Endothelial cell (in vitro differentiated cells): ENCODE measurements around the gene MAGEA2. TPM values are rescaled to one million over a fixed set of nuclear protein-coding genes. Genes with fewer than 3 reads are reported as not detected.
"Not testable (repeated sequence)": the region's sequence is repeated elsewhere in the genome, so short reads cannot be mapped to it uniquely, and the experiment has no call there.

Source experiments
- DNase-seq: peaks from one replicate; pipeline ENCODE4 v3.0.0; 2021; ENCODE audit warnings: low spot score
- H3K27ac Mint-ChIP-seq: one replicate; pipeline ENCODE4 v1.8.0; 2021; ENCODE audit warnings: mixed read lengths, inconsistent platforms; ENCODE audit not compliant: unreplicated experiment
- H3K27me3 Mint-ChIP-seq: one replicate; pipeline ENCODE4 v1.8.0; 2021; ENCODE audit warnings: mild to moderate bottlenecking, moderate library complexity, mixed read lengths, inconsistent platforms; ENCODE audit not compliant: unreplicated experiment
- H3K36me3 Mint-ChIP-seq: one replicate; pipeline ENCODE4 v1.8.0; 2021; ENCODE audit warnings: mild to moderate bottlenecking, low read depth, mixed read lengths, inconsistent platforms; ENCODE audit not compliant: unreplicated experiment
- H3K4me1 Mint-ChIP-seq: one replicate; pipeline ENCODE4 v1.8.0; 2021; ENCODE audit warnings: mild to moderate bottlenecking, mixed read lengths, inconsistent platforms; ENCODE audit not compliant: unreplicated experiment
- H3K4me3 Mint-ChIP-seq: one replicate; pipeline ENCODE4 v1.8.0; 2021; ENCODE audit warnings: mild to moderate bottlenecking, mixed read lengths, inconsistent platforms; ENCODE audit not compliant: unreplicated experiment
- H3K9me3 Mint-ChIP-seq: one replicate; pipeline ENCODE4 v1.8.0; 2021; ENCODE audit warnings: mixed read lengths, inconsistent platforms; ENCODE audit not compliant: unreplicated experiment
- CTCF ChIP-seq: fragments of 200-600 bp; sonication (generic); IDR thresholded peaks from one replicate; pipeline ENCODE4 v1.5.0; 2021; ENCODE audit warnings: antibody characterized with exemption; ENCODE audit not compliant: unreplicated experiment
- total RNA-seq: library from RNA; stranded (reverse); fragmentation: NEBNext Ultra II Directional; extraction: Animal tissue kit (Norgen Biotek cat#: 25700); gene quantifications from one replicate; pipeline ENCODE4 v1.2.1, GENCODE V29; 2021; ENCODE audit not compliant: unreplicated experiment

Gene MAGEA2
- total RNA-seq, 1 donor from 2014 or later: 3.5 TPM

DNA sequence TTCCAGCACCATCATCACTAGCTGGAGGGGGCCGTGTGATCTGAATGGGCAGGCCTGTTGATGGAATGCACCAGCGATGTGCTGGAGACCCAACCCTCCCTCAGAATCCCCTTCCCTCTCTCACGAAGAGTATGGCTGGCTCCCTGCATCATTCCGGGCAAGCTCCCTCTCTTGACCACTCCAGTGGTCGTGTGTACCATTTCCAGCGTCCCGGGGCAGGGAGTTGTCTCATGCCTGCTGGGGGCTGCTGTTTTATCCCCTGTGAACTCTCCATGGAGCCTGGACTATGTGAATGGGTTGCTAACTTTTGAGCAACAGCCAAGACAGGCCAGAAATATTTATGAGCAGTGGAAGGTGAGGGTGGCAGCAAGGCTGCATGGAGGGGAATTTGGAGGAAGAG is 28.2 kb downstream of the MAGEA2 start:
- Mint-ChIP-seq H3K27ac (no peak overlapping the region), H3K9me3 (no peaks in the 10 kb centered on the region), H3K36me3 (no peaks in the 10 kb centered on the region), H3K4me3 (no peak overlapping the region), H3K4me1 (no peaks in the 10 kb centered on the region), H3K27me3 (no peaks in the 10 kb centered on the region)
- DNase-seq: no peak
- no peak for TF ChIP-seq CTCF

DNA sequence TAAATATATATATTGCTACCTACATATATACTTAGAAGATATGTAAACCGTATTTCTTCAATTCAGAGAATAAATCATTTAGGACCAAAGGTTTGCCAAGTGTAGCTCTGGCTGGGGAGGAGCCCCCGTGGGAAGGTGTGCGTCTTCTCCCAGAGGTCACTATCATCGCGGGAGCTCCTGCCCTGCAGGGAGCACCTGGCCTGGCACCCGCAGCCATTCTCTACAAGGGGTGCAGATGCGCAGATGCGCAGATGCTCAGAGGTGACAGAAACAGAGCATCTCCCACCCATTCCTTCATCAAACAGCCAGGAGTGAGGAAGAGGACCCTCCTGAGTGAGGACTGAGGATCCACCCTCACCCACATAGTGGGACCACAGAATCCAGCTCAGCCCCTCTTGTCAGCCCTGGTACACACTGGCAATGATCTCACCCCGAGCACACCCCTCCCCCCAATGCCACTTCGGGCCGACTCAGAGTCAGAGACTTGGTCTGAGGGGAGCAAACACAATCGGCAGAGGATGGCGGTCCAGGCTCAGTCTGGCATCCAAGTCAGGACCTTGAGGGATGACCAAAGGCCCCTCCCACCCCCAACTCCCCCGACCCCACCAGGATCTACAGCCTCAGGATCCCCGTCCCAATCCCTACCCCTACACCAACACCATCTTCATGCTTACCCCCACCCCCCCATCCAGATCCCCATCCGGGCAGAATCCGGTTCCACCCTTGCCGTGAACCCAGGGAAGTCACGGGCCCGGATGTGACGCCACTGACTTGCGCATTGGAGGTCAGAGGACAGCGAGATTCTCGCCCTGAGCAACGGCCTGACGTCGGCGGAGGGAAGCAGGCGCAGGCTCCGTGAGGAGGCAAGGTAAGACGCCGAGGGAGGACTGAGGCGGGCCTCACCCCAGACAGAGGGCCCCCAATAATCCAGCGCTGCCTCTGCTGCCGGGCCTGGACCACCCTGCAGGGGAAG is 39.5 kb downstream of the MAGEA2 start, which contains the start of gene MAGEA2B:
Gene MAGEA2B (plus strand): TSS at position 814 of the 973 bp plus-strand sequence. CDS start 2,479 bp downstream, outside the sequence.
- not testable (repeated sequence) for H3K27me3 Mint-ChIP-seq, H3K4me3 Mint-ChIP-seq, H3K36me3 Mint-ChIP-seq, H3K9me3 Mint-ChIP-seq, H3K27ac Mint-ChIP-seq, DNase-seq, H3K4me1 Mint-ChIP-seq

- DNase-seq, H3K4me3 Mint-ChIP-seq, H3K27ac Mint-ChIP-seq, H3K4me1 Mint-ChIP-seq, H3K36me3 Mint-ChIP-seq, H3K9me3 Mint-ChIP-seq, H3K27me3 Mint-ChIP-seq: not testable (repeated sequence)
These were observed 40.4 kb downstream of the MAGEA2 start for GRCh38 chrX:152713195-152713594.

DNA sequence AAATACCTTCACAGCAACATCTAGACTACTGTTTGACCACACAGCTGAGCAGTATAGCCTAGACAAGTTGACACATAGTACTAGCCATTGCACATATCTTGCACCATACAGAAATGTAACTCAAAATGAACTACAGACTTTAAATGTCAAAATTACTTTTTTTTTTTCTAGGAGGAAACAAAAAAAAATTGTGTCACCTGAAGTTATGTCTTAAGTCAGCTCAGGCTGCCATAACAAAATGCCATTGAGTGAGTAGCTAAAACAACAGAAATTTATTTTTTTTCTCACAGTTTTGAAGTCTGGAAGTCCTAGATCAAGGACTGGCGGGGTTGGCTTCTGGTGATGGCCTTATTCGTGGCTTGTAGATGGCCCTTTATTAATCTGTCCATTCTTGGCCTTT is 44.5 kb downstream of the MAGEA2 start, which contains the start of gene CSAG2:
Gene CSAG2 (minus strand): TSS at position 101 of the 400 bp plus-strand sequence. CDS start 161 bp downstream, outside the sequence.
- H3K9me3 Mint-ChIP-seq, H3K4me1 Mint-ChIP-seq, H3K4me3 Mint-ChIP-seq, H3K36me3 Mint-ChIP-seq, H3K27ac Mint-ChIP-seq, H3K27me3 Mint-ChIP-seq, DNase-seq: not testable (repeated sequence)

DNA sequence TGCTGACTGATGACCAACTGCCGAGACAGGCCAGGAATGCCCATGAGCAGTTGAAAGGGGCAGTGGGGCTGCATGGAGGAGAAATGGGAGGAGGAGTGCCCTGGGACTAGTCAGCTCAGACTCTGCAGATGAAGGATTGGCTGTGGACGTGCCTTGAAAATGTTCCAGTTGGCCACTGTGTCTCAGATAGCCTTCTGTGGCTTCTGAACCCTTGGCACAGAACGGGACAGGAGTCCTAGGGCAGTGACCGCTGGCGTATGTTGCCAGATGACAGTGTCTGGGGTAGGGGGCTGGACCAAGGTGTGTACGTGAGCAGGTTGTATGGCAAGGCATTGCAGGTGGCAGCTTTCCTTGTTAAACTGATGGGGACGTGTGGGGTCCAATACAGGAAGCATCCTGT is 47.1 kb downstream of the MAGEA2 start:
- H3K27ac Mint-ChIP-seq, H3K36me3 Mint-ChIP-seq, DNase-seq, H3K4me3 Mint-ChIP-seq, H3K4me1 Mint-ChIP-seq, H3K9me3 Mint-ChIP-seq, H3K27me3 Mint-ChIP-seq: not testable (repeated sequence)

DNA sequence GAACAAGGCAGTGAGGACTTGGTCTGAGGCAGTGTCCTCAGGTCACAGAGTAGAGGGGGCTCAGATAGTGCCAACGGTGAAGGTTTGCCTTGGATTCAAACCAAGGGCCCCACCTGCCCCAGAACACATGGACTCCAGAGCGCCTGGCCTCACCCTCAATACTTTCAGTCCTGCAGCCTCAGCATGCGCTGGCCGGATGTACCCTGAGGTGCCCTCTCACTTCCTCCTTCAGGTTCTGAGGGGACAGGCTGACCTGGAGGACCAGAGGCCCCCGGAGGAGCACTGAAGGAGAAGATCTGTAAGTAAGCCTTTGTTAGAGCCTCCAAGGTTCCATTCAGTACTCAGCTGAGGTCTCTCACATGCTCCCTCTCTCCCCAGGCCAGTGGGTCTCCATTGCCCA is 53.3 kb downstream of the MAGEA2 start:
- DNase-seq, H3K4me3 Mint-ChIP-seq, H3K9me3 Mint-ChIP-seq, H3K36me3 Mint-ChIP-seq, H3K4me1 Mint-ChIP-seq, H3K27me3 Mint-ChIP-seq, H3K27ac Mint-ChIP-seq: not testable (repeated sequence)

Other genes with a start within 250 kb of the MAGEA2 start
- 0.41 TPM for gene GABRQ, start 115.9 kb downstream of the MAGEA2 start, total RNA-seq
- gene MAGEA3, start 55.0 kb downstream of the MAGEA2 start, total RNA-seq: not detected
- gene CSAG2, start 44.6 kb downstream of the MAGEA2 start, total RNA-seq: not detected
- gene MAGEA2B, start 39.2 kb downstream of the MAGEA2 start, total RNA-seq: 0.97 TPM
- 5.1 TPM for gene CSAG1, start 20.1 kb downstream of the MAGEA2 start, total RNA-seq
- 4.3 TPM for gene MAGEA12, start 20.1 kb downstream of the MAGEA2 start, total RNA-seq
- 5.5 TPM for gene CSAG3, start 5.4 kb upstream of the MAGEA2 start, total RNA-seq
- gene MAGEA6, start 15.8 kb upstream of the MAGEA2 start, total RNA-seq: not detected
- 32.6 TPM for gene CETN2, start 76.9 kb upstream of the MAGEA2 start, total RNA-seq
- gene NSDHL, start 77.2 kb upstream of the MAGEA2 start, total RNA-seq: 26.5 TPM
- gene ZNF185, start 144.2 kb upstream of the MAGEA2 start, total RNA-seq: 2.1 TPM
- gene PNMA5, start 240.3 kb upstream of the MAGEA2 start, total RNA-seq: not detected